ENCODE data around the gene SPPL2B.

DNA sequence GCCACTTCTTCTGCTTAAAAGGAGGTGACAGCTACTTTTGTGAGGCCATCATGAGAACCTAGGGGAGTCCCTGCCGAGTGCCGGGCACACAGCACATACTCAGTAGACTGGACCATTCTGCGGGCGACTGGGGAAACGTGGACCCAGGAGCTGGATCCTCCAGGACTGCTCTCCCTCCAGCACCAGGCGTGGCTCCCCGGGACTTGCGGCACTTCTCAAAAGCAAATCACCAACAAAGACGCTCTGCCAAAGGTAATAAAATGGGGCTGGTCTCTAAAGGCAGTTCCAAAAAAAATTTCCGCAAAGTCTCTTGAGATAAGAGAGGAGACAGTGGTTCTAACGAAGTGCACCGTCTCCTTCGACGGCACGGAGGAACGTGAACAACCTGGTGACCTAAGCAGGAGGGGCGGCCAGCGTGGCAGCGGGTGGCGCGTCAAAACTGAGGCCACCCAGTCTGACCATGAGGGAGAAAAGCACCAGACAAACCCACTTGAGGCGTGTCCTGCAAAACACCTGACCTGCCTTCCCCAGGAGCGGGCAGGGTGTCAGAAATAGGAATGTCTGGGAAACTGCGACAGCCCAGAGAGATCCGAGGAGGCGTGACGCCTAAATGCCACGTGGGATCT is 30.2 kb downstream of the SPPL2B start:
- TF ChIP-seq POLR2A (IDR thresholded peaks at IDR 0.05) (no peak), CTCF (IDR thresholded peaks at IDR 0.05) (no peak), EP300 (IDR thresholded peaks at IDR 0.05) (no peak), POLR2AphosphoS5 (IDR thresholded peaks at IDR 0.05) (no peak)
